SK-N-SH treated with all-trans-retinoic acid at 6 μM for 48 hours (cell line): ENCODE results near the gene SLC22A1.

ENCODE experiments used
- ARNTL ChIP-seq: fragments of 450-650 bp; formaldehyde crosslinking; IDR thresholded peaks from 2 replicates; pipeline ENCODE4 v1.5.0; 2020; ENCODE audit warnings: low read depth, mild to moderate bottlenecking, moderate library complexity, borderline replicate concordance
- BACH2 ChIP-seq: fragments of 250-450 bp; sonication (Bioruptor Pico); IDR thresholded peaks from 2 replicates; pipeline ENCODE4 v1.9.0; 2021; ENCODE audit warnings: mild to moderate bottlenecking, borderline replicate concordance
- PATZ1 ChIP-seq: fragments of 250-450 bp; sonication (Bioruptor Pico); IDR thresholded peaks from 2 replicates; pipeline ENCODE4 v1.8.0; 2020; ENCODE audit warnings: mild to moderate bottlenecking, moderate library complexity, borderline replicate concordance
- POU6F1 ChIP-seq: fragments of 250-450 bp; sonication (Bioruptor Pico); IDR thresholded peaks from 2 replicates; pipeline ENCODE4 v1.8.0; 2021; ENCODE audit warnings: low read depth, mild to moderate bottlenecking, moderate library complexity, borderline replicate concordance
- PPARA ChIP-seq: fragments of 250-450 bp; sonication (Bioruptor Pico); IDR thresholded peaks from 2 replicates; pipeline ENCODE4 v1.5.0; 2020; ENCODE audit warnings: mild to moderate bottlenecking, borderline replicate concordance
- RARB ChIP-seq: fragments of 250-450 bp; sonication (Bioruptor Pico); IDR thresholded peaks from 2 replicates; pipeline ENCODE4 v1.8.0; 2021; ENCODE audit warnings: mild to moderate bottlenecking, moderate library complexity
- TSHZ2 ChIP-seq: fragments of 250-450 bp; sonication (Bioruptor Pico); IDR thresholded peaks from 2 replicates; pipeline ENCODE4 v1.5.0; 2020; ENCODE audit warnings: mild to moderate bottlenecking, moderate library complexity
- ZC3H10 ChIP-seq: fragments of 250-450 bp; sonication (Bioruptor Pico); IDR thresholded peaks from 2 replicates; pipeline ENCODE4 v1.5.1; 2021; ENCODE audit warnings: mild to moderate bottlenecking, moderate library complexity
- ZFP3 ChIP-seq: fragments of 250-450 bp; sonication (Bioruptor Pico); IDR thresholded peaks from 2 replicates; pipeline ENCODE4 v1.5.0; 2020; ENCODE audit warnings: mild to moderate bottlenecking, moderate library complexity
- ZNF565 ChIP-seq: fragments of 450-650 bp; formaldehyde crosslinking; conservative IDR thresholded peaks from 2 replicates; pipeline ENCODE4 v1.5.0; 2020; ENCODE audit warnings: low read depth, mild to moderate bottlenecking, moderate library complexity
- ZNF8 ChIP-seq: fragments of 450-650 bp; formaldehyde crosslinking; IDR thresholded peaks from 2 replicates; pipeline ENCODE4 v1.5.0; 2020; ENCODE audit warnings: mild to moderate bottlenecking, moderate library complexity
- TF ChIP-seq, protein P1 (sequence below): fragments of 250-450 bp; sonication (Bioruptor Pico); IDR thresholded peaks from 2 replicates; pipeline ENCODE4 v1.5.1; 2020; ENCODE audit warnings: low read depth, mild to moderate bottlenecking, moderate library complexity

DNA sequence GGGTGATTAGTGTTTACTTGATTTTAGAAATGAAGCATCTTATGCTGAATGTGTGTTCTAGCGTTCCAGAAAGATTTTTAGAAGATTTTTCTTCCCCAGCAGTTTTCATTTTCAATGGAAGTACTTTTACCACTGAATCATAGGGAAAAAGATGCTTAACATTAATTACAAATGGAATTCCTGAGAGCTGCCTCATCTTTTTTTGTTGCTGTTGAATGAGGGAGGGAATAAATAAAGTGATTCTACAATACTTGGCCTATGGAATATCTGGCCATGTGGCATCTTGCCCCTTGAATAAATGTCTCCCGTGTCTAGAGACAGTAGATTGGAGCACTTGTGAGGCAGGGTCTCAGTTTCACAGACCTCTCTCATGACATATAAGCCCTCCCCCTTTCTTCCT is 44.1 kb upstream of the SLC22A1 start:
- TF ChIP-seq PPARA (CRISPR knock-in tag) (no peak), ZFP3 (CRISPR knock-in tag) (no peak), ARNTL (CRISPR knock-in tag) (no peak), RARB (CRISPR knock-in tag) (no peak), PATZ1 (CRISPR knock-in tag) (no peak), POU6F1 (CRISPR knock-in tag) (no peak), TSHZ2 (no peak), ZC3H10 (no peak), BACH2 (CRISPR knock-in tag) (no peak), ZNF565 (CRISPR knock-in tag) (no peak), ZNF8 (CRISPR knock-in tag) (no peak)
- TF ChIP-seq, protein P1, sequence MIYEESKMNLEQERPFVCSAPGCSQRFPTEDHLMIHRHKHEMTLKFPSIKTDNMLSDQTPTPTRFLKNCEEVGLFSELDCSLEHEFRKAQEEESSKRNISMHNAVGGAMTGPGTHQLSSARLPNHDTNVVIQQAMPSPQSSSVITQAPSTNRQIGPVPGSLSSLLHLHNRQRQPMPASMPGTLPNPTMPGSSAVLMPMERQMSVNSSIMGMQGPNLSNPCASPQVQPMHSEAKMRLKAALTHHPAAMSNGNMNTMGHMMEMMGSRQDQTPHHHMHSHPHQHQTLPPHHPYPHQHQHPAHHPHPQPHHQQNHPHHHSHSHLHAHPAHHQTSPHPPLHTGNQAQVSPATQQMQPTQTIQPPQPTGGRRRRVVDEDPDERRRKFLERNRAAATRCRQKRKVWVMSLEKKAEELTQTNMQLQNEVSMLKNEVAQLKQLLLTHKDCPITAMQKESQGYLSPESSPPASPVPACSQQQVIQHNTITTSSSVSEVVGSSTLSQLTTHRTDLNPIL (CRISPR knock-in tag): no peak
